Measurements from ENCODE around the gene AUTS2. TPM values are rescaled to one million over a fixed set of nuclear protein-coding genes. Genes with fewer than 3 reads are reported as not detected.

AUTS2 gene
- total and polyA plus RNA-seq, 2 of the 8 experiments (the other 6 are each of a cell fraction or from before 2014, with no cell fraction given) = 25.9 to 101 TPM

GRCh38 chr7:70645876-70646351, 1047.6 kb downstream of the AUTS2 start:
- Histone ChIP-seq H3K23me2 (ENCODE audit: low read depth, low read length) (no peaks in the 10 kb centered on the region), H3K18ac (ENCODE audit: extremely low read depth, low read length) (no peak overlapping the region), H4K8ac (ENCODE audit: extremely low read depth, insufficient read depth, low read length) (no peak overlapping the region), H2AK5ac (ENCODE audit: low read depth, low read length) (no peak overlapping the region), H3K56ac (replicated peaks; ENCODE audit: insufficient read length, low read depth, low read length) (no peak overlapping the region), H2BK120ac (replicated peaks; ENCODE audit: low read depth, low read length) (no peak overlapping the region), H3K4me2 (ENCODE audit: insufficient read depth in 1 of 2, low read depth in 2 of 2, low read length in 2 of 2) (no peak overlapping the region), H3K9ac (replicated peaks in 1 of 4; ENCODE audit: extremely low read depth in 1 of 4, low read depth in 3 of 4, low read length in 3 of 4) (no peak overlapping the region), H3K27ac (ENCODE audit: low read depth, low read length) (no peak overlapping the region), H3K9me3 (ENCODE audit: insufficient read depth in 2 of 2, low read depth in 1 of 2, low read length in 1 of 2) (no peaks in the 10 kb centered on the region; a peak in 2 of 4 replicates), H3K4ac (replicated peaks; ENCODE audit: insufficient read length, low read depth, low read length) (no peak overlapping the region), H2BK15ac (ENCODE audit: low read length) (no peak overlapping the region), H3K36me3 (ENCODE audit: control insufficient read depth in 2 of 4, insufficient read depth in 4 of 4, low read length in 3 of 4) (no peaks in the 10 kb centered on the region; a peak in 1 of 8 replicates), H3K23ac (ENCODE audit: insufficient read length) (no peak overlapping the region), H2BK20ac (ENCODE audit: low read length) (no peak overlapping the region), H2AFZ (ENCODE audit: low read length) (no peak overlapping the region), H3K14ac (ENCODE audit: insufficient read length) (no peak overlapping the region), H3K4me3 (ENCODE audit: extremely low read depth in 1 of 4, insufficient read depth in 2 of 4, low read depth in 3 of 4, low read length in 4 of 4) (no peak overlapping the region), H4K5ac (ENCODE audit: insufficient read length, low read depth, low read length) (no peak overlapping the region), H4K20me1 (replicated peaks in 1 of 2; ENCODE audit: control insufficient read depth in 1 of 2, insufficient read depth in 2 of 2, low read length in 2 of 2) (no peaks in the 10 kb centered on the region), H4K91ac (replicated peaks; ENCODE audit: insufficient read length, low read length) (no peak overlapping the region), H3K4me1 (replicated peaks in 1 of 4; ENCODE audit: control insufficient read depth in 3 of 4, insufficient read depth in 4 of 4, low read length in 3 of 4) (no peaks in the 10 kb centered on the region), H2BK12ac (ENCODE audit: low read depth, low read length) (no peak overlapping the region), H3K27me3 (replicated peaks in 1 of 4; ENCODE audit: control insufficient read depth in 3 of 4, extremely low read depth in 1 of 4, insufficient read depth in 3 of 4, low read length in 3 of 4) (no peaks in the 10 kb centered on the region; a peak in 1 of 7 replicates), H2BK5ac (ENCODE audit: low read depth, low read length) (no peak overlapping the region), H3K79me1 (ENCODE audit: low read depth, low read length) (no peaks in the 10 kb centered on the region), H3K79me2 (ENCODE audit: control insufficient read depth in 1 of 2, insufficient read depth in 2 of 2, low read length in 2 of 2) (no peaks in the 10 kb centered on the region; a peak in 1 of 4 replicates)
- FAIRE-seq (no peak), DNase-seq (ENCODE audit: low read depth in 1 of 2, low spot score in 2 of 2) (no peak)
- 93% methylated on average over 10 of the region's 10 CpGs; no CpG with 5 or more reads in 1 of the 2 experiments for WGBS, 2 experiments (ENCODE audit: extremely low coverage in 1 of 2, insufficient coverage in 1 of 2, insufficient read length in 1 of 2, insufficient replicate concordance in 2 of 2, low coverage in 1 of 2, low lambda C conversion rate in 2 of 2, missing lambda C conversion rate in 1 of 2)
- POLR2A ChIA-PET (ENCODE audit: partially characterized antibody) = interaction anchor here (1.4 to 1.6 kb wide), 2 partner anchors 27 to 50 kb away, joined by 3 read pairs; no protein-coding TSS in a partner anchor
- CTCF ChIA-PET (ENCODE audit: partially characterized antibody) = interaction anchor here (0.6 to 2.0 kb wide), 5 partner anchors 11 to 71 kb away, joined by 3 to 7 read pairs (median 3); no protein-coding TSS in a partner anchor
- no peak for TF ChIP-seq SIN3A (conservative IDR thresholded peaks at IDR 0.05 in 1 of 2, IDR thresholded peaks at IDR 0.05 in 1 of 2; ENCODE audit: low read depth in 1 of 2, low read length in 2 of 2)
- TF ChIP-seq EZH2 (IDR thresholded peaks at IDR 0.05; ENCODE audit: low read depth, low read length, severe bottlenecking) = no peak
- TF ChIP-seq, protein P1, sequence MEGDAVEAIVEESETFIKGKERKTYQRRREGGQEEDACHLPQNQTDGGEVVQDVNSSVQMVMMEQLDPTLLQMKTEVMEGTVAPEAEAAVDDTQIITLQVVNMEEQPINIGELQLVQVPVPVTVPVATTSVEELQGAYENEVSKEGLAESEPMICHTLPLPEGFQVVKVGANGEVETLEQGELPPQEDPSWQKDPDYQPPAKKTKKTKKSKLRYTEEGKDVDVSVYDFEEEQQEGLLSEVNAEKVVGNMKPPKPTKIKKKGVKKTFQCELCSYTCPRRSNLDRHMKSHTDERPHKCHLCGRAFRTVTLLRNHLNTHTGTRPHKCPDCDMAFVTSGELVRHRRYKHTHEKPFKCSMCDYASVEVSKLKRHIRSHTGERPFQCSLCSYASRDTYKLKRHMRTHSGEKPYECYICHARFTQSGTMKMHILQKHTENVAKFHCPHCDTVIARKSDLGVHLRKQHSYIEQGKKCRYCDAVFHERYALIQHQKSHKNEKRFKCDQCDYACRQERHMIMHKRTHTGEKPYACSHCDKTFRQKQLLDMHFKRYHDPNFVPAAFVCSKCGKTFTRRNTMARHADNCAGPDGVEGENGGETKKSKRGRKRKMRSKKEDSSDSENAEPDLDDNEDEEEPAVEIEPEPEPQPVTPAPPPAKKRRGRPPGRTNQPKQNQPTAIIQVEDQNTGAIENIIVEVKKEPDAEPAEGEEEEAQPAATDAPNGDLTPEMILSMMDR (IDR thresholded peaks at IDR 0.05; ENCODE audit: control extremely low read depth in 1 of 3, insufficient read depth in 1 of 3, low read depth in 1 of 3, low read length in 3 of 3) = no peak
- no peak for TF ChIP-seq ATF2 (IDR thresholded peaks at IDR 0.05; ENCODE audit: low read length)
- TF ChIP-seq RNF2 (IDR thresholded peaks at IDR 0.05; ENCODE audit: borderline replicate concordance, low read depth, low read length, missing control alignments, poor library complexity, severe bottlenecking) = no peak
- no peak for TF ChIP-seq CBX8 (IDR thresholded peaks at IDR 0.05; ENCODE audit: borderline replicate concordance, low read depth, low read length)
- no peak for TF ChIP-seq FOSL1 (IDR thresholded peaks at IDR 0.05; ENCODE audit: insufficient read depth, low read depth, low read length)
- no peak for TF ChIP-seq POU5F1 (IDR thresholded peaks at IDR 0.05; ENCODE audit: low read depth, low read length)
